ENCODE measurements around the gene HOXA6. TPM values are rescaled to one million over a fixed set of nuclear protein-coding genes. Genes with fewer than 3 reads are reported as not detected.

The HOXA6 gene
- polyA plus RNA-seq, 2 of the 4 experiments (the other 2 are of a cell fraction), result 0.90 to 2.1 TPM

GRCh38 chr7:27189997-27190748 is 42.6 kb upstream of the HOXA6 start:
- CTCF ChIA-PET, result interaction anchor here (0.8 to 3.8 kb wide), 9 partner anchors 9 to 906 kb away, joined by 3 to 30 read pairs (median 4); partner anchors contain the start of gene HOXA13
- POLR2A ChIA-PET, result no interaction called here
- no peak for TF ChIP-seq JUNB (IDR thresholded peaks at IDR 0.05)
- no peak for TF ChIP-seq BCL3 (IDR thresholded peaks at IDR 0.05)
- TF ChIP-seq POLR2AphosphoS2 (conservative IDR thresholded peaks at IDR 0.05; ENCODE audit: low read length), result no peak
- no peak for TF ChIP-seq RCOR1 (IDR thresholded peaks at IDR 0.05; ENCODE audit: low read depth, low read length)
- no peak for TF ChIP-seq SREBF2 (IDR thresholded peaks at IDR 0.05)
- TF ChIP-seq ELK1 (IDR thresholded peaks at IDR 0.05; ENCODE audit: low read depth, low read length), result no peak
- TF ChIP-seq HOXB5 (CRISPR knock-in tag; IDR thresholded peaks at IDR 0.05), result no peak
- TF ChIP-seq CBX8 (IDR thresholded peaks at IDR 0.05), result no peak
- TF ChIP-seq TP53 (CRISPR knock-in tag; IDR thresholded peaks at IDR 0.05), result no peak
- TF ChIP-seq EP300 (IDR thresholded peaks at IDR 0.05), result no peak
- H3K9me3 ChIP-seq, result no peaks in the 10 kb centered on the region
- H3K27ac ChIP-seq, result no peak overlapping the region
- ATAC-seq, result no peak
- DNase-seq (ENCODE audit: low read depth in 1 of 2, low spot score in 1 of 2), result no peak
- FAIRE-seq, result no peak
- 76% methylated on average over 7 of the region's 7 CpGs for WGBS (ENCODE audit: missing lambda C conversion rate)
- peaks cover 6% of the 10 kb centered on the region; the same call in 1 of the 3 replicates for H3K4me1 ChIP-seq
- no peak overlapping the region for H3K4me3 ChIP-seq
- no peak overlapping the region for H3K4me2 ChIP-seq

- Histone ChIP-seq H3K4me2 (no peak overlapping the region), H3K9me3 (no peaks in the 10 kb centered on the region), H3K27ac (no peak overlapping the region), H3K4me1 (peaks cover 6% of the 10 kb centered on the region; the same call in 1 of the 3 replicates), H3K4me3 (no peak overlapping the region)
- POLR2A ChIA-PET, result no interaction called here
- ATAC-seq (no peak), DNase-seq (ENCODE audit: low read depth in 1 of 2, low spot score in 1 of 2) (no peak), FAIRE-seq (no peak)
- CTCF ChIA-PET, result interaction anchor here (0.8 to 3.8 kb wide), 8 partner anchors 10 to 907 kb away, joined by 3 to 30 read pairs (median 4); partner anchors contain the start of gene HOXA13
- WGBS (ENCODE audit: missing lambda C conversion rate), result 80% methylated on average over 21 of the region's 22 CpGs
- TF ChIP-seq CEBPB (IDR thresholded peaks at IDR 0.05), result no peak
- TF ChIP-seq ZC3H11A (IDR thresholded peaks at IDR 0.05), result no peak
- TF ChIP-seq JUNB (IDR thresholded peaks at IDR 0.05), result no peak
- no peak for TF ChIP-seq NR3C1 (IDR thresholded peaks at IDR 0.05)
- TF ChIP-seq FOSB (CRISPR knock-in tag; IDR thresholded peaks at IDR 0.05), result no peak
- TF ChIP-seq E2F6 (IDR thresholded peaks at IDR 0.05; ENCODE audit: borderline replicate concordance, low read depth), result no peak
- no peak for TF ChIP-seq RCOR1 (IDR thresholded peaks at IDR 0.05; ENCODE audit: low read depth, low read length)
- no peak for TF ChIP-seq NPAS2 (CRISPR knock-in tag; IDR thresholded peaks at IDR 0.05; ENCODE audit: borderline replicate concordance)
- TF ChIP-seq ZFP36 (IDR thresholded peaks at IDR 0.05; ENCODE audit: borderline replicate concordance, partially characterized antibody), result no peak
- TF ChIP-seq PHF8 (IDR thresholded peaks at IDR 0.05; ENCODE audit: borderline replicate concordance, low read depth), result no peak
- no peak for TF ChIP-seq RAD21 (conservative IDR thresholded peaks at IDR 0.05 in 1 of 2, IDR thresholded peaks at IDR 0.05 in 1 of 2)
- no peak for TF ChIP-seq EHF (CRISPR knock-in tag; IDR thresholded peaks at IDR 0.05)
- TF ChIP-seq TP53 (CRISPR knock-in tag; IDR thresholded peaks at IDR 0.05), result no peak
- TF ChIP-seq MAZ (IDR thresholded peaks at IDR 0.05; ENCODE audit: borderline replicate concordance, low read depth, low read length), result no peak
- no peak for TF ChIP-seq MAFK (IDR thresholded peaks at IDR 0.05; ENCODE audit: partially characterized antibody)
- TF ChIP-seq MYC (IDR thresholded peaks at IDR 0.05; ENCODE audit: borderline replicate concordance, low read length), result no peak
- no peak for TF ChIP-seq FOXS1 (CRISPR knock-in tag; IDR thresholded peaks at IDR 0.05)
- TF ChIP-seq SMC3 (IDR thresholded peaks at IDR 0.05), result no peak
- TF ChIP-seq HMGXB4 (CRISPR knock-in tag; IDR thresholded peaks at IDR 0.05; ENCODE audit: borderline replicate concordance), result no peak
- no peak for TF ChIP-seq ATOH8 (CRISPR knock-in tag; IDR thresholded peaks at IDR 0.05; ENCODE audit: low read depth)
Measured at GRCh38 chr7:27189295-27189996, 41.9 kb upstream of the HOXA6 start.
